ENCODE data around the gene RAPGEF3. TPM values are rescaled to one million over a fixed set of nuclear protein-coding genes. Genes with fewer than 3 reads are reported as not detected.

Gene RAPGEF3
- total and polyA plus RNA-seq, 5 donors from 2014 or later = 0.10 to 0.79 (median 0.14) TPM; not detected in 2

DNA sequence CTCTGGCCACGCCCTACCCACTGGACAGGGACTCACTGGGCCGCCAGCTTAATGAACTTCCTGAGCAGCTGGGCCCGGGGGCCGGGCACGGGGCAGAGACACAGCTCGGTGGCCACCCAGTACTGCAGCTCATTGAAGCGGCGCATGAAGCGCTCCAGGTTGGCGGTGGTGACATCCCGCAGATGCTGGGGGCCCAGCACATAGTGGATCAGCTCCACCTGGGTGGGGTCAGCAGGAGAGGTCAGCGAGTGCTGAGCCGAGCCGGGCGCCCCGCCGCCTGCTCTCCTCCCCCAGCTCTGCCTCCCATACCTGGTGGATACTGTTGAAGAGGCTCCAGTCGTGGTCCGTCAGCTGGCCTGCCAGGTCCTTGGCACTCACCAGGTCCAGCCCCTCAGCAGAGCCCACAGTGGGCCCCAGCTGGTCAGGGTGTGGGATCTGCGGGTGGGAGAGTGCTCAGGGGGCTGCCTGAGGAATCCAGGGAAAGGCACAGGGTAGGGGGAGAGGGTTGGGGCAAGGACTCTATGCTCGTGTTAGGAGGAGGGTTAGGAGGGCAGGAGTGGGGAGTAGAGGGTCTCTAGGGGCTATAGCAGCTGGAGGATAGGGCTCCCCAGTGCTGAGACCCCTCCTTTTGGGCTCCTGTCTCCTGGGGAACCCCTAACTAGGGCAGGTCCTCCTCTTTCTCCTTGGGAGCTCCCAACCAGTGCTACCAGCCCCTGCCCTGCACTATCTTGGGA, 17.9 kb downstream of the RAPGEF3 start:
- Histone ChIP-seq H3K4me3 (ENCODE audit: low read depth, low read length) (no peak overlapping the region), H3K4me1 (ENCODE audit: control insufficient read depth, insufficient read depth, low read length, poor library complexity, severe bottlenecking) (peaks cover 16% of the 10 kb centered on the region), H3K36me3 (ENCODE audit: control insufficient read depth, insufficient read depth, low read length) (no peaks in the 10 kb centered on the region), H3K27me3 (ENCODE audit: control insufficient read depth, insufficient read depth, low read length) (no peaks in the 10 kb centered on the region), H3K9me3 (ENCODE audit: control insufficient read depth in 2 of 2, low read length in 2 of 2) (no peaks in the 10 kb centered on the region), H3K27ac (ENCODE audit: insufficient read depth, low read length, poor library complexity, severe bottlenecking) (no peak overlapping the region)
- Mint-ChIP-seq H3K36me3 (no peaks in the 10 kb centered on the region), H3K9me3 (no peaks in the 10 kb centered on the region), H3K27ac (peak overlapping the region in 2 of 3 donors; percentile 67 to 72), H3K27me3 (peaks cover 6% of the 10 kb centered on the region), H3K4me1 (peaks cover 0 to 45% (median 8%) of the 10 kb centered on the region in 4 donors), H3K4me3 (peak overlapping the region in 3 of 4 donors; percentile 23 to 57 (median 42))
- ATAC-seq (ENCODE audit: low read depth in 2 of 2) (no peak), DNase-seq (no peak)

DNA sequence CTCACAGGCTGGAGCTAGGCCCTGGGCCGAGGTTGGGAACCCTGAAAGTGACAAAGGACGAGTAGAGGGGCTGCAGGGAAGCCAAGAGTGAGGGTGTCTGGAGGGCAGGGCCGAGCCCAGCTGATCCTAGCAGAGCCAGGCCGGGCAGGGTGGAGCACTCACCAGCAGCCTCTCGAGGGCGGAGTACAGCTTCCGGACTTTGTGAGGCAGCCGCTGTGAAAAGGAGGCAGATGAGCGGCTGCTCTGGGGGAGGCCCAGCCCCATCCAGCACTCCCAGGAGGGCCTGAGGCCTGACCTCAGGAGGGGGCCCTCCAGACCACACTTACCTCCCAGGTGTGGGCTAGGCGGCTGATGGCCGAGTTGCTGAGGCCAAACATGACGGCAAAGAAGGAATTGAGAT, 18.7 kb downstream of the RAPGEF3 start:
- Histone ChIP-seq H3K4me3 (ENCODE audit: low read depth, low read length) (no peak overlapping the region), H3K9me3 (ENCODE audit: control insufficient read depth in 2 of 2, low read length in 2 of 2) (no peaks in the 10 kb centered on the region), H3K27ac (ENCODE audit: insufficient read depth, low read length, poor library complexity, severe bottlenecking) (no peak overlapping the region), H3K27me3 (ENCODE audit: control insufficient read depth, insufficient read depth, low read length) (no peaks in the 10 kb centered on the region), H3K36me3 (ENCODE audit: control insufficient read depth, insufficient read depth, low read length) (no peaks in the 10 kb centered on the region), H3K4me1 (ENCODE audit: control insufficient read depth, insufficient read depth, low read length, poor library complexity, severe bottlenecking) (peaks cover 16% of the 10 kb centered on the region)
- ATAC-seq (ENCODE audit: low read depth in 2 of 2) = no peak
- peaks cover 2% of the 10 kb centered on the region for H3K27me3 Mint-ChIP-seq
- peaks cover 0 to 45% (median 8%) of the 10 kb centered on the region in 4 donors for H3K4me1 Mint-ChIP-seq
- no peak for DNase-seq
- H3K36me3 Mint-ChIP-seq = no peaks in the 10 kb centered on the region
- no peaks in the 10 kb centered on the region for H3K9me3 Mint-ChIP-seq
- H3K27ac Mint-ChIP-seq = peak overlapping the region in 1 of 3 donors; percentile 67
- no peak overlapping the region for H3K4me3 Mint-ChIP-seq

GRCh38 chr12:47739297-47739696, 19.4 kb downstream of the RAPGEF3 start:
- Histone ChIP-seq H3K4me1 (ENCODE audit: control insufficient read depth, insufficient read depth, low read length, poor library complexity, severe bottlenecking) (peaks cover 16% of the 10 kb centered on the region), H3K27me3 (ENCODE audit: control insufficient read depth, insufficient read depth, low read length) (no peaks in the 10 kb centered on the region), H3K27ac (ENCODE audit: insufficient read depth, low read length, poor library complexity, severe bottlenecking) (no peak overlapping the region), H3K4me3 (ENCODE audit: low read depth, low read length) (no peak overlapping the region), H3K9me3 (ENCODE audit: control insufficient read depth in 2 of 2, low read length in 2 of 2) (no peaks in the 10 kb centered on the region), H3K36me3 (ENCODE audit: control insufficient read depth, insufficient read depth, low read length) (no peaks in the 10 kb centered on the region)
- ATAC-seq (ENCODE audit: low read depth in 2 of 2) (no peak), DNase-seq (no peak)
- Mint-ChIP-seq H3K4me1 (peaks cover 0 to 45% (median 8%) of the 10 kb centered on the region in 4 donors), H3K36me3 (no peaks in the 10 kb centered on the region), H3K9me3 (no peaks in the 10 kb centered on the region), H3K27me3 (no peaks in the 10 kb centered on the region), H3K27ac (peak overlapping the region in 2 of 3 donors; percentile 35 to 84), H3K4me3 (no peak overlapping the region)

DNA sequence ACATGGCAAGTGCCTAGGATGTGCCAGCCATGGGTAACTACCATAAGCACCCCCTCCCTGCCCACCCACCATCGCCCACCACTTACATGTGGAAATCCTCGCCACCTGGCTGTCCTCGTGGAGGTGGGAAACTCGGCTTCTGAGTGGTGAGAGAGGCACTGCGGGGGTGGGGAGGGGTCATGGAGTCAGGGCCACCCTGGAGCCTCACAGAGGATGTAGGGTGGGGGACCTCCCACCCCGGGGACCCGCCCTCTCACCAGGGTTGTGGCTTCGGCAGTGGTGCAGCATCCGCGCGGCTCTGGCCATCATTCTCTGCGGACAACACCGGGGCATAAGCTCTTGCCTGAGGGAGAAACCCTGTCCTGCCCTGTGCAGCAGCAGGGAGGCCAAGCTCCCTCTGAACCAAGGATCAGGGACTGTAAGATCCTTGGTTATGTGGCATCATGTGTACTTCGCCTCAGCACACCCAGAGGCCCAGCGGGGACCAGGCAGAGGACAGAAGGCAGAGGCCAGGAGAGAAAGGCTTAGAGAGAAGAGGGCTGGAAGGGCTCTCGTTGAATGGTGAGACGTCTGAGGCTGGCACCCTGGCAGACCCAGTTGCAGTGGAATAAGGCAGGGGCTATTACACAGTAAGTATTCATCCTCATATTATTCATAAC, 20.6 kb downstream of the RAPGEF3 start:
- Histone ChIP-seq H3K4me3 (ENCODE audit: low read depth, low read length) (no peak overlapping the region), H3K9me3 (ENCODE audit: control insufficient read depth in 2 of 2, low read length in 2 of 2) (no peaks in the 10 kb centered on the region), H3K4me1 (ENCODE audit: control insufficient read depth, insufficient read depth, low read length, poor library complexity, severe bottlenecking) (peaks cover 16% of the 10 kb centered on the region), H3K36me3 (ENCODE audit: control insufficient read depth, insufficient read depth, low read length) (no peaks in the 10 kb centered on the region), H3K27ac (ENCODE audit: insufficient read depth, low read length, poor library complexity, severe bottlenecking) (no peak overlapping the region), H3K27me3 (ENCODE audit: control insufficient read depth, insufficient read depth, low read length) (no peaks in the 10 kb centered on the region)
- Mint-ChIP-seq H3K4me3 (no peak overlapping the region), H3K27me3 (no peaks in the 10 kb centered on the region), H3K4me1 (peaks cover 0 to 36% (median 7%) of the 10 kb centered on the region in 4 donors), H3K27ac (peak overlapping the region in 1 of 3 donors; percentile 16), H3K36me3 (no peaks in the 10 kb centered on the region), H3K9me3 (no peaks in the 10 kb centered on the region)
- ATAC-seq (ENCODE audit: low read depth in 2 of 2) = no peak
- no peak for DNase-seq

DNA sequence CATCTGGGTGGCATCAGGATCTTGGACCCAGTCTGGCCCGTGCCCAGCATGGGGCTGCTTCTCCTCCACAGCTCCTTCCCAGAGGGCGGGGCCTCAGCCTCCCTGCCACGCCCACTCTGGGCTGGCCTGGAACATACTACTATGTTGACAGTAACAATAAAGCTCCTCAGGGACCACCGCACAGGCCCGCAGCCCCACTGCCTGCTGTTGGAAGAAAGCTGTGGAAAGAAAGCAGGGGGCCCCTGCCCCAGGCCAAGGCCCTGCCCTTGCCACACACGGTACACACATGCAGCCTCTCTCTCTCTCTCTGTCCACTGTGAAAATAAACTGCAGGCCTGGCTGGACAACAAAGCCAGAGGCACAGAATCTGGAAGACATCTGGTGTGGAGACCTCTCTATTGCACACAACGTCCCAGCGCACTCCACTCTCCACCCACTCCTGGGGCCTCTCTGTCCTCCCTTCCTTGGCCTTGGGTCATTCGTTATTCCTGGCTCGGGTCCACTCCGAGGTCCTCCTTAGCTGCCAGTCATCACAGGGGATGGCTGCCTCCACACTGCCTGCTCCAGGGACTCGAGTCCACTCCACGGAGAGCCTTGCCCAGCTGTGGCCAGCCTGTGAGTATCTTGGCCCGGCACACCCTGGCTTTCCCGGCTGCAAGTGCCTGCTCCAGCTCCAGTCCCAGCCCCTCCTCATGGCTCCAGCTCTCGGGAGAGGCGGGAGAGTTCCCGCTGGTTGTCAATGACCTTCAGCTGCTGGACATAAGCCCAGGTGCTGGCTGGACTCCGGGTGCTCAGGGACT, 21.6 kb downstream of the RAPGEF3 start:
- H3K4me3 Mint-ChIP-seq = no peak overlapping the region
- H3K9me3 Mint-ChIP-seq = no peaks in the 10 kb centered on the region

GRCh38 chr12:47736216-47736615, 22.5 kb downstream of the RAPGEF3 start:
- ATAC-seq (ENCODE audit: low read depth in 2 of 2) (no peak), DNase-seq (no peak)
- Mint-ChIP-seq H3K9me3 (no peaks in the 10 kb centered on the region), H3K4me3 (no peak overlapping the region), H3K4me1 (peaks cover 0 to 22% (median 3%) of the 10 kb centered on the region in 4 donors), H3K27ac (no peak overlapping the region), H3K27me3 (no peaks in the 10 kb centered on the region), H3K36me3 (no peaks in the 10 kb centered on the region)
- Histone ChIP-seq H3K36me3 (ENCODE audit: control insufficient read depth, insufficient read depth, low read length) (no peaks in the 10 kb centered on the region), H3K4me1 (ENCODE audit: control insufficient read depth, insufficient read depth, low read length, poor library complexity, severe bottlenecking) (peaks cover 9% of the 10 kb centered on the region), H3K27ac (ENCODE audit: insufficient read depth, low read length, poor library complexity, severe bottlenecking) (no peak overlapping the region), H3K4me3 (ENCODE audit: low read depth, low read length) (no peak overlapping the region), H3K9me3 (ENCODE audit: control insufficient read depth in 2 of 2, low read length in 2 of 2) (no peaks in the 10 kb centered on the region), H3K27me3 (ENCODE audit: control insufficient read depth, insufficient read depth, low read length) (no peaks in the 10 kb centered on the region)

More for the DNA sequence above, 21.6 kb downstream of the RAPGEF3 start:
- no peaks in the 10 kb centered on the region for H3K9me3 ChIP-seq (ENCODE audit: control insufficient read depth in 2 of 2, low read length in 2 of 2)
- no peaks in the 10 kb centered on the region for H3K27me3 ChIP-seq (ENCODE audit: control insufficient read depth, insufficient read depth, low read length)
- Mint-ChIP-seq H3K4me1 (peaks cover 0 to 30% (median 5%) of the 10 kb centered on the region in 4 donors), H3K27ac (no peak overlapping the region), H3K27me3 (no peaks in the 10 kb centered on the region), H3K36me3 (no peaks in the 10 kb centered on the region)
- ATAC-seq (ENCODE audit: low read depth in 2 of 2) (no peak), DNase-seq (no peak)
- H3K4me3 ChIP-seq (ENCODE audit: low read depth, low read length) = no peak overlapping the region
- no peaks in the 10 kb centered on the region for H3K36me3 ChIP-seq (ENCODE audit: control insufficient read depth, insufficient read depth, low read length)
- no peak overlapping the region for H3K27ac ChIP-seq (ENCODE audit: insufficient read depth, low read length, poor library complexity, severe bottlenecking)
- peaks cover 16% of the 10 kb centered on the region for H3K4me1 ChIP-seq (ENCODE audit: control insufficient read depth, insufficient read depth, low read length, poor library complexity, severe bottlenecking)

DNA sequence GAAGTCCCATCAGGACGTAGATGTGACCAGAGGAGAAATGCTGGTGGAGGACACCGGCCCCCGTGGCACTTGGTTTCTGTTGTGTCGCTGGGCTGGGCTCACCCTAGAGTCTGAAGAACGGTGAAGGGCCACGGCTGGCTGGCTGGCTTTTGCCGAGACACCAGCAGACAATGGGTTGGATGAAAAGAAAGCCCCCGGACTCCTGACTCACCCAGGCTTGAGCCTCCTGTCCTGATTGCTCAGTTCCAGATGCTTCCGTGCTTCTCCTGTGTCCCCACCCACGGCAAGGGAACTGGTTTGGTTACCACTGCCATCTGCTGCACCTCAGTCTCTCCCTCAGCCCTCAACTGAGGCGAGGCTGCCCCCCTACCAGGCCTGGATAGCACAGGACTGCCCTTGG, 23.0 kb downstream of the RAPGEF3 start:
- no peaks in the 10 kb centered on the region for H3K9me3 ChIP-seq (ENCODE audit: control insufficient read depth in 2 of 2, low read length in 2 of 2)
- peaks cover 4% of the 10 kb centered on the region for H3K4me1 ChIP-seq (ENCODE audit: control insufficient read depth, insufficient read depth, low read length, poor library complexity, severe bottlenecking)
- no peaks in the 10 kb centered on the region for H3K27me3 Mint-ChIP-seq
- H3K27ac ChIP-seq (ENCODE audit: insufficient read depth, low read length, poor library complexity, severe bottlenecking) = no peak overlapping the region
- H3K36me3 ChIP-seq (ENCODE audit: control insufficient read depth, insufficient read depth, low read length) = no peaks in the 10 kb centered on the region
- no peak overlapping the region for H3K4me3 Mint-ChIP-seq
- peaks cover 0 to 17% (median 2%) of the 10 kb centered on the region in 4 donors for H3K4me1 Mint-ChIP-seq
- H3K27ac Mint-ChIP-seq = no peak overlapping the region
- no peaks in the 10 kb centered on the region for H3K27me3 ChIP-seq (ENCODE audit: control insufficient read depth, insufficient read depth, low read length)
- ATAC-seq (ENCODE audit: low read depth in 2 of 2) (no peak), DNase-seq (no peak)
- no peaks in the 10 kb centered on the region for H3K9me3 Mint-ChIP-seq
- no peak overlapping the region for H3K4me3 ChIP-seq (ENCODE audit: low read depth, low read length)
- no peaks in the 10 kb centered on the region for H3K36me3 Mint-ChIP-seq

Measured in CD4-positive, CD25-positive, alpha-beta regulatory T cell (primary cell).